ENCODE measurements around the gene CRTC1.

DNA sequence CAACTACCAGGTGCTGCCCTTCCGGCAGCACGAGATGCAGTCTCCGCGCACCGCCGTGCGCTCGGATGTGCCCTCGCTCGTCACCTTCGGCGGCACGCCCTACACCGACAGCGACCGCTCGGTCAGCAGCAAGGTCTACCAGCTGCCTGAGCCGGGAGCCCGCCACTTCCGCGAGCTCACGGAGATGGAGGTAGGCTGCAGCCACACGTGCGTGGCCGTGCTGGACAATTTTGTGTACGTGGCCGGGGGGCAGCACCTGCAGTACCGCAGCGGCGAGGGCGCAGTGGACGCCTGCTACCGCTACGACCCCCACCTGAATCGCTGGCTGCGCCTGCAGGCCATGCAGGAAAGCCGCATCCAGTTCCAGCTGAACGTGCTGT, 15.2 kb upstream of the CRTC1 start:
- TF ChIP-seq EZH2phosphoT487 (IDR thresholded peaks at IDR 0.05; ENCODE audit: insufficient read depth, low read depth) = no peak
- no peak for TF ChIP-seq EZH2 (IDR thresholded peaks at IDR 0.05; ENCODE audit: insufficient read depth, poor library complexity, severe bottlenecking)
